Motor neuron (in vitro differentiated cells): ENCODE data around the gene SCMH1. TPM values are rescaled to one million over a fixed set of nuclear protein-coding genes. Genes with fewer than 3 reads are reported as not detected.
"Not testable (repeated sequence)": the region's sequence is repeated elsewhere in the genome, so short reads cannot be mapped to it uniquely, and the experiment has no call there.

Experiments used
- ATAC-seq, 8 experiments: fragments of 200-7000 bp; cut with Tn5 transposase; replicated peaks in 6 of 8; 2 replicates each; pipeline ENCODE4 v1.8.0; 2021; ENCODE audit warnings: mild to moderate bottlenecking in 8 of 8, moderate library complexity in 8 of 8
- H3K27ac ChIP-seq, 2 donors: fragments of 250-450 bp; sonication (Bioruptor Pico); 2 replicates each; pipeline ENCODE4 v1.9.0; 2021; ENCODE audit warnings: antibody characterized with exemption in 2 of 2, mild to moderate bottlenecking in 2 of 2, moderate library complexity in 1 of 2
- H3K4me1 ChIP-seq, 2 donors: fragments of 250-450 bp; sonication (Bioruptor Pico); replicated peaks in 1 of 2; 2 replicates each; pipeline ENCODE4 v1.6.1; 2021; ENCODE audit warnings: antibody characterized with exemption in 2 of 2, mild to moderate bottlenecking in 2 of 2, moderate library complexity in 1 of 2
- H3K4me3 ChIP-seq, 5 donors: fragments of 250-450 bp; sonication (Bioruptor Pico); 2 replicates each; pipeline ENCODE4 v1.9.0; 2021; ENCODE audit warnings: antibody characterized with exemption in 5 of 5, mild to moderate bottlenecking in 5 of 5, moderate library complexity in 4 of 5
- WGBS, 10 experiments: fragments of 450-650 bp; shearing (Covaris generic); methylation state at CpG; one replicate each; pipeline ENCODE4 v1.0.0; 2022; 5-methylcytosine and 5-hydroxymethylcytosine counted together
- in situ Hi-C, 9 experiments: fragments of 400-800 bp; cut with MboI; loops; one replicate each; pipeline ENCODE4 v1.15.0; 2021; ENCODE audit warnings: low sequenced_read_pairs in 9 of 9, low pct_unique_long_range_greater_than_20kb in 2 of 9; ENCODE audit not compliant: unreplicated experiment in 9 of 9
- total RNA-seq, 8 experiments: library from RNA; unstranded; fragments of 300-600 nt; gene quantifications; 2 replicates each; pipeline versions ENCODE4 v1.2.3 to v1.2.4, GENCODE V29; 2022

Gene SCMH1
- total RNA-seq, 8 experiments from 2014 or later: 8.8 to 40.9 (median 30.1) TPM

DNA sequence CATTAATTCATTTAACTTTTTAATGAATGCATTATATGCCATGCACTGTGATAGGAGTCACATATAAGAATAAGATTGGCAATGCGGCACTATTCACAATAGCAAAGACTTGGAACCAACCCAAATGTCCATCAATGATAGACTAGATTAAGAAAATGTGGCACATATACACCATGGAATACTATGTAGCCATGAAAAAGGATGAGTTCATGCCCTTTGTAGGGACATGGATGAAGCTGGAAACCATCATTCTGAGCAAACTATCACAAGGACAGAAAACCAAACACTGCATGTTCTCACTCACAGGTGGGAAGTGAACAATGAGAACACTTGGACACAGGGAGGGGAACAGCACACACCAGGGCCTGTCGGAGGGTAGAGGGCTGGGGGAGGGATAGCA is 12.9 kb downstream of the SCMH1 start:
- WGBS, 10 experiments: 92 to 100% (median 100%) methylated on average over 1 to 2 of the region's 2 CpGs; no CpG with 5 or more reads in 3 of the 10 experiments
- in situ Hi-C loops: loop anchor here in 1 of 9 experiments (25.0 kb wide), 1 partner anchor 192 kb away; no protein-coding TSS in a partner anchor
- H3K4me3 ChIP-seq, H3K27ac ChIP-seq, ATAC-seq, H3K4me1 ChIP-seq: not testable (repeated sequence)

GRCh38 chr1:41226815-41227434 is 15.2 kb downstream of the SCMH1 start:
- 59 to 100% (median 78%) methylated on average over 1 to 3 of the region's 3 CpGs; no CpG with 5 or more reads in 2 of the 10 experiments for WGBS, 10 experiments
- H3K4me3 ChIP-seq: no peak overlapping the region
- peaks cover 6 to 8% of the 10 kb centered on the region in 2 donors for H3K4me1 ChIP-seq
- in situ Hi-C loops: loop anchor here in 1 of 9 experiments (25.0 kb wide), 1 partner anchor 190 kb away; no protein-coding TSS in a partner anchor
- peak in 3 of 8 experiments; percentile 21 to 84 (median 40) for ATAC-seq
- H3K27ac ChIP-seq: no peak overlapping the region

- 63 to 100% (median 87%) methylated on average over 1 to 3 of the region's 3 CpGs for WGBS, 10 experiments
- ATAC-seq: no peak
- Histone ChIP-seq H3K4me1 (peaks cover 6 to 8% of the 10 kb centered on the region in 2 donors), H3K27ac (no peak overlapping the region), H3K4me3 (no peak overlapping the region)
- in situ Hi-C loops: loop anchor here in 1 of 9 experiments (25.0 kb wide), 1 partner anchor 188 kb away; no protein-coding TSS in a partner anchor
Observed at GRCh38 chr1:41225495-41225894, 16.6 kb downstream of the SCMH1 start.

GRCh38 chr1:41222496-41222895 is 19.6 kb downstream of the SCMH1 start:
- in situ Hi-C loops: no loop called here
- H3K4me3 ChIP-seq: no peak overlapping the region
- no peak overlapping the region for H3K27ac ChIP-seq
- H3K4me1 ChIP-seq: peaks cover 6 to 8% of the 10 kb centered on the region in 2 donors
- 50 to 100% (median 81%) methylated on average over 1 to 2 of the region's 2 CpGs; no CpG with 5 or more reads in 2 of the 10 experiments for WGBS, 10 experiments
- no peak for ATAC-seq

GRCh38 chr1:41221995-41222394 is 20.1 kb downstream of the SCMH1 start:
- H3K4me3 ChIP-seq: no peak overlapping the region
- H3K4me1 ChIP-seq: peaks cover 4 to 6% of the 10 kb centered on the region in 2 donors
- in situ Hi-C loops: no loop called here
- no peak overlapping the region for H3K27ac ChIP-seq
- ATAC-seq: no peak

- Histone ChIP-seq H3K4me3 (no peak overlapping the region), H3K27ac (no peak overlapping the region), H3K4me1 (no peaks in the 10 kb centered on the region)
- ATAC-seq: no peak
- 80 to 100% (median 100%) methylated on average over 1 of the region's 1 CpG; no CpG with 5 or more reads in 1 of the 10 experiments for WGBS, 10 experiments
- in situ Hi-C loops: no loop called here
Observed at GRCh38 chr1:41218152-41218551, 24.0 kb downstream of the SCMH1 start.

GRCh38 chr1:41217441-41217840 is 24.7 kb downstream of the SCMH1 start:
- Histone ChIP-seq H3K4me1 (no peaks in the 10 kb centered on the region), H3K4me3 (no peak overlapping the region), H3K27ac (no peak overlapping the region)
- 80 to 100% (median 88%) methylated on average over 1 of the region's 1 CpG; no CpG with 5 or more reads in 2 of the 10 experiments for WGBS, 10 experiments
- ATAC-seq: no peak
- in situ Hi-C loops: no loop called here

DNA sequence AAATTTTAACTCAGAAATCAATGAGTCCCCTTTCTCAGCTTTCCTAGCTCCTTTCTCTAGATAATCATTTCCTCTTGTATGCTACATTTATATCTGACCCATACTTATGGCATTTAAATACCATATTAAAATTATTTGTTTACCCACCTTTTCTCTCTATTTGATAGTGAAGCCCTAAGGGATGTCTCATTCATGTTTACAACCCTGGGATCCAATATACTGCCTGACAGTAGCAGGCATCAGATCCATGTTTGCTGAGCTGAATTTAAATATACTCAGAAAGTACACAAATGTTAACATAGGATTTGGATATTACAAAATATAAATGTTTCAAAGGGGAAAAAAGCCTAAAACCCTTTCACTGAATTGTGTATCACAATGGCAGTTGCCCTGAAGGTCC is 26.5 kb downstream of the SCMH1 start:
- Histone ChIP-seq H3K27ac (no peak overlapping the region), H3K4me1 (no peaks in the 10 kb centered on the region), H3K4me3 (no peak overlapping the region)
- in situ Hi-C loops: no loop called here
- ATAC-seq: no peak

- in situ Hi-C loops: no loop called here
- no peak for ATAC-seq
- 75 to 100% (median 100%) methylated on average over 1 of the region's 1 CpG; no CpG with 5 or more reads in 2 of the 10 experiments for WGBS, 10 experiments
- H3K4me1 ChIP-seq: no peaks in the 10 kb centered on the region
- no peak overlapping the region for H3K4me3 ChIP-seq
- no peak overlapping the region for H3K27ac ChIP-seq
Observed at GRCh38 chr1:41213341-41213740, 28.8 kb downstream of the SCMH1 start.

DNA sequence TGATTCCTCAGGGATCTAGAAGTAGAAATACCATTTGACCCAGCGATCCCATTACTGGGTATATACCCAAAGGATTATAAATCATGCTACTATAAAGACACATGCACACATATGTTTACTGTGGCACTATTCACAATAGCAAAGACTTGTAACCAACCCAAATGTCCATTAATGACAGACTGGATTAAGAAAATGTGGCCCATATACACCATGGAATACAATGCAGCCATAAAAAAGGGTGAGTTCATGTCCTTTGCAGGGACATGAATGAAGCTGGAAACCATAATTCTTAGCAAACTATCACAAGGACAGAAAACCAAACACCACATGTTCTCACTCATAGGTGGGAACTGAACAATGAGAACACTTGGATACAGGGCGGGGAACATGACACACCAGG is 30.5 kb downstream of the SCMH1 start:
- ATAC-seq, in situ Hi-C loops, H3K4me1 ChIP-seq, H3K27ac ChIP-seq, H3K4me3 ChIP-seq: not testable (repeated sequence)
- WGBS, 10 experiments: 89 to 100% (median 100%) methylated on average over 1 to 2 of the region's 2 CpGs; no CpG with 5 or more reads in 4 of the 10 experiments

- in situ Hi-C loops, H3K4me1 ChIP-seq, H3K4me3 ChIP-seq, H3K27ac ChIP-seq, ATAC-seq: not testable (repeated sequence)
- WGBS, 10 experiments: 100% methylated on average over 1 of the region's 2 CpGs; no CpG with 5 or more reads in 4 of the 10 experiments
Observed at GRCh38 chr1:41207053-41207452, 35.1 kb downstream of the SCMH1 start.

DNA sequence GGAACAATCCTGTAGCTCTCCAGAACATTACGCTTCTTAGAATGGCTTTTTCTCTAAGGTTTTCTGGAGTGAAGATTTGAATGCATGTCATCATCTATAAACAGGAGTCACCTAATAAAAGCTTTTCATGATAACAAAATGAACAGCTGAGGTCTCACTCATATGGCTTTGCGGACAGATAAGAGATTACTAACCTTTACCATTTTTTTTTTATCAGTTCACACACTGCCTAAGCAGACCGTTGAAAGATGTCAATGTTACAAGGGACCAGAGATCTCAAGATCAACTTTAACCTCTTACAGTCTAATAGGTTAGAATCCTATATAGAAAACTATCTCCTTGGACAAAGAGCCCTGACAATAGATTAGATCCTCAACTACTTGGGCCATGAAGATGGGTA is 41.4 kb downstream of the SCMH1 start:
- ATAC-seq: no peak
- H3K27ac ChIP-seq: no peak overlapping the region
- H3K4me3 ChIP-seq: no peak overlapping the region
- no peaks in the 10 kb centered on the region for H3K4me1 ChIP-seq
- in situ Hi-C loops: no loop called here
- WGBS, 10 experiments: 62 to 100% (median 90%) methylated on average over 1 to 3 of the region's 3 CpGs

- in situ Hi-C loops: no loop called here
- Histone ChIP-seq H3K4me1 (no peaks in the 10 kb centered on the region), H3K27ac (no peak overlapping the region), H3K4me3 (no peak overlapping the region)
- no peak for ATAC-seq
Observed at GRCh38 chr1:41199375-41199774, 42.7 kb downstream of the SCMH1 start.
